Stomach (tissue), 9 donors: ENCODE measurements around the gene CIT. TPM values are rescaled to one million over a fixed set of nuclear protein-coding genes. Genes with fewer than 3 reads are reported as not detected.

Experiments
- DNase-seq, 2 donors: peaks; one replicate each; pipeline versions ENCODE4 v3.0.0 to v3.0.0-alpha.2; 2013 to 2019
- H3K27ac ChIP-seq, 5 donors: fragments of 200-600 bp in 4 of 5; sonication (generic) in 4 of 5; one replicate each; pipeline ENCODE4 v1.5.1; 2013 to 2019; ENCODE audit warnings: mild to moderate bottlenecking in 1 of 5, moderate library complexity in 1 of 5
- H3K27me3 ChIP-seq, 3 donors: fragments of 200-600 bp; sonication (generic); one replicate each; pipeline ENCODE4 v1.5.1; 2017 to 2019; ENCODE audit warnings: mixed run types in 1 of 3
- H3K36me3 ChIP-seq, 4 donors: fragments of 200-600 bp; sonication (generic); 1 replicate in 3 of 4; 2 replicates in 1 of 4; pipeline ENCODE4 v1.5.1; 2016 to 2019
- H3K4me1 ChIP-seq, 4 donors: fragments of 200-600 bp; sonication (generic); one replicate each; pipeline ENCODE4 v1.5.1; 2016 to 2019
- H3K4me3 ChIP-seq, 4 donors: fragments of 200-600 bp; sonication (generic) in 3 of 4; one replicate each; pipeline ENCODE4 v1.5.1; 2016 to 2019; ENCODE audit warnings: mild to moderate bottlenecking in 1 of 4
- H3K9me3 ChIP-seq, 4 donors: fragments of 200-600 bp; sonication (generic); one replicate each; pipeline ENCODE4 v1.5.1; 2016 to 2019
- CTCF ChIP-seq, 7 experiments: fragments of 450-650 bp in 4 of 7; fragments of 200-600 bp in 3 of 7; sonication (generic) in 3 of 7; IDR thresholded peaks; one replicate each; pipeline ENCODE4 v1.5.1; 2016 to 2019; ENCODE audit warnings: antibody characterized with exemption in 7 of 7, control low read depth in 2 of 7, mild to moderate bottlenecking in 1 of 7
- EP300 ChIP-seq: sonication (generic); formaldehyde crosslinking; IDR thresholded peaks from one replicate; pipeline ENCODE4 v1.6.1; 2017; ENCODE audit warnings: antibody characterized with exemption
- POLR2A ChIP-seq, 4 donors: fragments of 450-650 bp; IDR thresholded peaks; one replicate each; pipeline ENCODE4 v1.6.1; 2016; ENCODE audit warnings: antibody characterized with exemption in 4 of 4, control low read depth in 2 of 4, mild to moderate bottlenecking in 1 of 4, moderate library complexity in 1 of 4
- POLR2AphosphoS5 ChIP-seq, 3 donors: sonication (generic); formaldehyde crosslinking; IDR thresholded peaks; one replicate each; pipeline ENCODE4 v1.6.1; 2016; ENCODE audit warnings: antibody characterized with exemption in 3 of 3
- WGBS, 5 donors: extraction: QIAGEN DNeasy Blood & Tissue Kit in 3 of 5; methylation state at CpG; one replicate each; pipeline versions ENCODE4 v1.1.5 to v1.1.7; 2013 to 2018; 5-methylcytosine and 5-hydroxymethylcytosine counted together
- intact Hi-C: fragments of 100-400 bp; cut with DNase I; formaldehyde crosslinking; loops from one replicate; pipeline ENCODE4 v1.15.1; 2023; ENCODE audit warnings: low total_unique reads
- polyA plus RNA-seq, 3 donors: library from polyadenylated mRNA; stranded (reverse); fragments of 200-250 nt; gene quantifications; one replicate each; pipeline ENCODE4 v1.2.3, GENCODE V29; 2013
- total RNA-seq, 5 donors: library from RNA; depleted of rRNA; stranded (reverse); fragments of >200 nt; gene quantifications; one replicate each; pipeline versions ENCODE4 v1.1.0 to v1.2.3, GENCODE V29; 2014 to 2016
- donor health status: healthy with polysubstance abuse.
- donor health status: Bipolar disorder and iron deficiency.
- donor health status: healthy.

The CIT gene
- total and polyA plus RNA-seq, 8 donors = 2.8 to 164 (median 21.0) TPM

- intact Hi-C loops = no loop called here
- 96 to 99% (median 98%) methylated on average over 17 of the region's 17 CpGs for WGBS, 5 donors
- Histone ChIP-seq H3K9me3 (no peaks in the 10 kb centered on the region), H3K4me3 (no peak overlapping the region), H3K36me3 (peaks cover 0 to 14% (median 0%) of the 10 kb centered on the region in 4 donors), H3K27ac (no peak overlapping the region), H3K27me3 (no peaks in the 10 kb centered on the region), H3K4me1 (no peaks in the 10 kb centered on the region)
- no peak for DNase-seq
- no peak for TF ChIP-seq EP300
- no peak for TF ChIP-seq CTCF (IDR thresholded peaks at IDR 0.05)
- no peak for TF ChIP-seq POLR2AphosphoS5 (IDR thresholded peaks at IDR 0.05)
- TF ChIP-seq POLR2A (IDR thresholded peaks at IDR 0.05) = no peak
Measured at GRCh38 chr12:119735079-119735478, 142.0 kb downstream of the CIT start.

GRCh38 chr12:119730381-119730780 lies 146.7 kb downstream of the CIT start:
- 92 to 94% (median 94%) methylated on average over 13 of the region's 13 CpGs for WGBS, 5 donors
- Histone ChIP-seq H3K4me3 (no peak overlapping the region), H3K4me1 (peaks cover 0 to 12% (median 0%) of the 10 kb centered on the region in 4 donors), H3K36me3 (peaks cover 0 to 14% (median 0%) of the 10 kb centered on the region in 4 donors), H3K27ac (no peak overlapping the region), H3K27me3 (no peaks in the 10 kb centered on the region), H3K9me3 (no peaks in the 10 kb centered on the region)
- intact Hi-C loops = no loop called here
- no peak for DNase-seq
- no peak for TF ChIP-seq CTCF (IDR thresholded peaks at IDR 0.05)
- no peak for TF ChIP-seq POLR2A (IDR thresholded peaks at IDR 0.05)
- no peak for TF ChIP-seq POLR2AphosphoS5 (IDR thresholded peaks at IDR 0.05)
- no peak for TF ChIP-seq EP300

- Histone ChIP-seq H3K9me3 (no peaks in the 10 kb centered on the region), H3K27ac (no peak overlapping the region), H3K4me1 (peaks cover 0 to 12% (median 0%) of the 10 kb centered on the region in 4 donors), H3K27me3 (no peaks in the 10 kb centered on the region), H3K36me3 (peaks cover 0 to 14% (median 0%) of the 10 kb centered on the region in 4 donors), H3K4me3 (no peak overlapping the region)
- WGBS, 5 donors = 91 to 98% (median 95%) methylated on average over 8 of the region's 8 CpGs
- intact Hi-C loops = no loop called here
- no peak for TF ChIP-seq POLR2A (IDR thresholded peaks at IDR 0.05)
- DNase-seq = no peak
Measured at GRCh38 chr12:119729871-119730270, 147.2 kb downstream of the CIT start.

GRCh38 chr12:119728444-119728745 lies 148.7 kb downstream of the CIT start:
- WGBS, 5 donors = 51 to 72% (median 55%) methylated on average over 6 of the region's 6 CpGs
- DNase-seq = no peak
- TF ChIP-seq POLR2A (IDR thresholded peaks at IDR 0.05) (no peak), POLR2AphosphoS5 (IDR thresholded peaks at IDR 0.05) (no peak), CTCF (IDR thresholded peaks at IDR 0.05) (no peak), EP300 (no peak)
- H3K36me3 ChIP-seq = peaks cover 0 to 7% (median 0%) of the 10 kb centered on the region in 4 donors
- H3K9me3 ChIP-seq = no peaks in the 10 kb centered on the region
- intact Hi-C loops = no loop called here
- peaks cover 0 to 12% (median 0%) of the 10 kb centered on the region in 4 donors for H3K4me1 ChIP-seq
- no peaks in the 10 kb centered on the region for H3K27me3 ChIP-seq
- H3K4me3 ChIP-seq = no peak overlapping the region
- peak overlapping the region in 1 of 5 donors; percentile 49 for H3K27ac ChIP-seq

- peaks cover 0 to 4% (median 0%) of the 10 kb centered on the region in 4 donors for H3K36me3 ChIP-seq
- H3K4me1 ChIP-seq = peaks cover 0 to 12% (median 0%) of the 10 kb centered on the region in 4 donors
- no peaks in the 10 kb centered on the region for H3K27me3 ChIP-seq
- intact Hi-C loops = no loop called here
- peak overlapping the region in 1 of 5 donors; percentile 49 for H3K27ac ChIP-seq
- 82 to 97% (median 95%) methylated on average over 3 of the region's 3 CpGs for WGBS, 5 donors
- H3K9me3 ChIP-seq = no peaks in the 10 kb centered on the region
- H3K4me3 ChIP-seq = no peak overlapping the region
- TF ChIP-seq POLR2AphosphoS5 (IDR thresholded peaks at IDR 0.05) = no peak
- no peak for TF ChIP-seq EP300
- TF ChIP-seq CTCF (IDR thresholded peaks at IDR 0.05) = no peak
- TF ChIP-seq POLR2A (IDR thresholded peaks at IDR 0.05) = no peak
- no peak for DNase-seq
Measured at GRCh38 chr12:119727600-119728443, 149.3 kb downstream of the CIT start.
